GM12892 (cell line): ENCODE measurements around the gene FAM3D.

Experiments
- POLR2A ChIP-seq: IDR thresholded peaks from 2 replicates; pipeline ENCODE4 v1.6.1; 2011; ENCODE audit warnings: low read depth, low read length, control low read depth
- POLR2AphosphoS5 ChIP-seq: IDR thresholded peaks from 2 replicates; pipeline ENCODE4 v1.6.1; 2011; ENCODE audit warnings: low read depth, low read length, control low read depth

- no peak for TF ChIP-seq POLR2AphosphoS5
- no peak for TF ChIP-seq POLR2A
Measured at GRCh38 chr3:58680879-58681525, 14.4 kb upstream of the FAM3D start.
